IMR-90 (cell line): Measurements from ENCODE around the gene UGT1A4.

Experiments
- BHLHE40 ChIP-seq: fragments of 150-350 bp; IDR thresholded peaks from 2 replicates; pipeline ENCODE4 v1.6.1; 2016; ENCODE audit warnings: mild to moderate bottlenecking, low read depth, low read length
- CEBPB ChIP-seq: IDR thresholded peaks from 2 replicates; pipeline ENCODE4 v1.6.1; 2012; ENCODE audit warnings: low read depth, low read length, improper control_type of control experiment
- MAZ ChIP-seq: IDR thresholded peaks from 2 replicates; pipeline ENCODE4 v1.6.1; 2012; ENCODE audit warnings: low read depth, mild to moderate bottlenecking, low read length, improper control_type of control experiment, moderate library complexity, borderline replicate concordance
- MXI1 ChIP-seq: IDR thresholded peaks from 2 replicates; pipeline ENCODE4 v1.6.1; 2012; ENCODE audit warnings: low read depth, mild to moderate bottlenecking, low read length, moderate library complexity, borderline replicate concordance
- POLR2A ChIP-seq: IDR thresholded peaks from 2 replicates; pipeline ENCODE4 v1.6.1; 2012; ENCODE audit warnings: mild to moderate bottlenecking, low read depth, low read length
- RAD21 ChIP-seq: IDR thresholded peaks from 2 replicates; pipeline ENCODE4 v1.6.1; 2012; ENCODE audit warnings: low read length, improper control_type of control experiment
- RCOR1 ChIP-seq: IDR thresholded peaks from 2 replicates; pipeline ENCODE4 v1.6.1; 2012; ENCODE audit warnings: mild to moderate bottlenecking, low read length, improper control_type of control experiment; ENCODE audit not compliant: insufficient replicate concordance
- RFX5 ChIP-seq: IDR thresholded peaks from 2 replicates; pipeline ENCODE4 v1.8.0; 2012; ENCODE audit warnings: low read depth, mild to moderate bottlenecking, low read length, moderate library complexity
- SMC3 ChIP-seq: fragments of 150-350 bp; IDR thresholded peaks from 2 replicates; pipeline ENCODE4 v1.6.1; 2016; ENCODE audit warnings: low read depth, mild to moderate bottlenecking, antibody characterized with exemption, low read length, moderate library complexity
- TF ChIP-seq, protein P1 (sequence below): conservative IDR thresholded peaks from 2 replicates; pipeline ENCODE4 v1.5.1; 2012; ENCODE audit warnings: mild to moderate bottlenecking, low read depth, low read length, improper control_type of control experiment
- TF ChIP-seq, protein P2 (sequence below): fragments of 150-350 bp; IDR thresholded peaks from 2 replicates; pipeline ENCODE4 v1.6.1; 2016; ENCODE audit warnings: low read depth, mild to moderate bottlenecking, low read length, moderate library complexity, borderline replicate concordance
- TF ChIP-seq, protein P3 (sequence below): fragments of 150-350 bp; IDR thresholded peaks from 2 replicates; pipeline ENCODE4 v1.6.1; 2017; ENCODE audit warnings: mild to moderate bottlenecking, antibody characterized with exemption, low read length, low read depth

DNA sequence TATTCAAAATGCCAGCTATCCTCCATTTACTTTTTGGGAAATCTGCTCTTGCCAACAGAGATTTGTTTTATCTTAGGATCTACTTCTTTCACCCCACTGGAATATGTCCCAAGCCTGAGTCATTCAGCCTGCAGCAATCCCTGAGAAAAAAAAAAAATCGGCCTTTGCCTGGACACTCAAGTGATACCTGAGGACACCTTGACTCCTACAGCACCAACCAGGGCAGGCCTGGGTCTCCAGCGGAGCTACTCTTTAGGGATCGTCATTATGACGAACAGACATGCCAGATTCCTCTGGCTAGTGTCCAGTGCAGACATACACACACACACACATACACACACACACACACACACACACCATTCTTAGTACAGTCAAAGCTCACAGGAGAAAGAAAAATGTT is 28.1 kb upstream of the UGT1A4 start:
- TF ChIP-seq, protein P1, sequence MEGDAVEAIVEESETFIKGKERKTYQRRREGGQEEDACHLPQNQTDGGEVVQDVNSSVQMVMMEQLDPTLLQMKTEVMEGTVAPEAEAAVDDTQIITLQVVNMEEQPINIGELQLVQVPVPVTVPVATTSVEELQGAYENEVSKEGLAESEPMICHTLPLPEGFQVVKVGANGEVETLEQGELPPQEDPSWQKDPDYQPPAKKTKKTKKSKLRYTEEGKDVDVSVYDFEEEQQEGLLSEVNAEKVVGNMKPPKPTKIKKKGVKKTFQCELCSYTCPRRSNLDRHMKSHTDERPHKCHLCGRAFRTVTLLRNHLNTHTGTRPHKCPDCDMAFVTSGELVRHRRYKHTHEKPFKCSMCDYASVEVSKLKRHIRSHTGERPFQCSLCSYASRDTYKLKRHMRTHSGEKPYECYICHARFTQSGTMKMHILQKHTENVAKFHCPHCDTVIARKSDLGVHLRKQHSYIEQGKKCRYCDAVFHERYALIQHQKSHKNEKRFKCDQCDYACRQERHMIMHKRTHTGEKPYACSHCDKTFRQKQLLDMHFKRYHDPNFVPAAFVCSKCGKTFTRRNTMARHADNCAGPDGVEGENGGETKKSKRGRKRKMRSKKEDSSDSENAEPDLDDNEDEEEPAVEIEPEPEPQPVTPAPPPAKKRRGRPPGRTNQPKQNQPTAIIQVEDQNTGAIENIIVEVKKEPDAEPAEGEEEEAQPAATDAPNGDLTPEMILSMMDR = no peak
- no peak for TF ChIP-seq RCOR1
- no peak for TF ChIP-seq SMC3
- TF ChIP-seq POLR2A = no peak
- TF ChIP-seq, protein P2, sequence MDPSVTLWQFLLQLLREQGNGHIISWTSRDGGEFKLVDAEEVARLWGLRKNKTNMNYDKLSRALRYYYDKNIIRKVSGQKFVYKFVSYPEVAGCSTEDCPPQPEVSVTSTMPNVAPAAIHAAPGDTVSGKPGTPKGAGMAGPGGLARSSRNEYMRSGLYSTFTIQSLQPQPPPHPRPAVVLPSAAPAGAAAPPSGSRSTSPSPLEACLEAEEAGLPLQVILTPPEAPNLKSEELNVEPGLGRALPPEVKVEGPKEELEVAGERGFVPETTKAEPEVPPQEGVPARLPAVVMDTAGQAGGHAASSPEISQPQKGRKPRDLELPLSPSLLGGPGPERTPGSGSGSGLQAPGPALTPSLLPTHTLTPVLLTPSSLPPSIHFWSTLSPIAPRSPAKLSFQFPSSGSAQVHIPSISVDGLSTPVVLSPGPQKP = no peak
- no peak for TF ChIP-seq RAD21
- TF ChIP-seq BHLHE40 = no peak
- TF ChIP-seq MXI1 = no peak
- no peak for TF ChIP-seq RFX5
- TF ChIP-seq CEBPB = no peak
- no peak for TF ChIP-seq MAZ
- TF ChIP-seq, protein P3, sequence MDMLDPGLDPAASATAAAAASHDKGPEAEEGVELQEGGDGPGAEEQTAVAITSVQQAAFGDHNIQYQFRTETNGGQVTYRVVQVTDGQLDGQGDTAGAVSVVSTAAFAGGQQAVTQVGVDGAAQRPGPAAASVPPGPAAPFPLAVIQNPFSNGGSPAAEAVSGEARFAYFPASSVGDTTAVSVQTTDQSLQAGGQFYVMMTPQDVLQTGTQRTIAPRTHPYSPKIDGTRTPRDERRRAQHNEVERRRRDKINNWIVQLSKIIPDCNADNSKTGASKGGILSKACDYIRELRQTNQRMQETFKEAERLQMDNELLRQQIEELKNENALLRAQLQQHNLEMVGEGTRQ = no peak
